ENCODE data around the gene CSTB. TPM values are rescaled to one million over a fixed set of nuclear protein-coding genes. Genes with fewer than 3 reads are reported as not detected.

CSTB gene
- total RNA-seq, 1 experiment from 2014 or later: 57.5 TPM

DNA sequence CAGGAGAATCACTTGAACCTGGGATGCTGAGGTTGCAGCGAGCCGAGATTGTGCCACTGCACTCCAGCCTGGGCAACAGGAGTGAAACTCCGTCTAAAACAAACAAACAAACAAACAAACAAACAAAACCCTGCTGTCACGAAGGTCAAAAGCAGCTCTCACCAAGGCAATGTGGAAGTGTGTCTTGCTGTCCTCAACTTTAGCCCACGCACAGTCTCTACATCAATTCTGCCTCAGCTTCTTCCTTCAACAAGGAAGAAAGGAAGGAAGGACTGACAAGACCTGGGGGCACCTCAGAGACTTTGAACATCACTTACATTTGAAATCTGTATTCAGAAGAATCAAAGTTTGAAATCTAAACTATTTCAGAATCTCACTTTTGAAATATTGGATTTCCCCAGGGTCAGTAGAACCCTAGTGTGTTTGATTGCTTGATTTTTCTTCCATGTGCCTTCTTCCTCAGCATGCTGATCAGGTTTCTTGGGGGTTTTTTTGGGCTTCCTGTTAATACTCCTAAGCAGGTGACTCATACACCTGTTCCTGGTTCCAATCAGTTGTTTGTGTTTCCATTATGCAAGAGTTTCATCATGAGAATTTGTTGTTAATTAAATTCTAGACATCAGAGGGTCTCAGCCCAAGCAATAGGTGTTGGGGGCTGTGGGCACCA lies 6.5 kb upstream of the CSTB start:
- H4K20me1 ChIP-seq (ENCODE audit: insufficient read depth): no peaks in the 10 kb centered on the region
- peaks cover 3 to 28% of the 10 kb centered on the region in 2 experiments; a peak in 2 of 4 replicates for H3K4me1 ChIP-seq (ENCODE audit: control insufficient read depth in 1 of 2, insufficient read depth in 2 of 2, low read length in 2 of 2)
- ChIA-PET CTCF (no interaction called here), RAD21 (ENCODE audit: low non-redundant PET in 1 of 2, low total read pairs in 2 of 2, uncharacterized antibody in 2 of 2, unreplicated experiment in 2 of 2) (no interaction called here), POLR2A (no interaction called here)
- no peak for TF ChIP-seq SP1 (IDR thresholded peaks at IDR 0.05; ENCODE audit: low read depth)
- no peak for TF ChIP-seq ZNF274 (IDR thresholded peaks at IDR 0.05; ENCODE audit: low read depth, low read length)
- no peak for TF ChIP-seq SRF (IDR thresholded peaks at IDR 0.05; ENCODE audit: low read depth)
- TF ChIP-seq EZH2phosphoT487 (IDR thresholded peaks at IDR 0.05; ENCODE audit: borderline replicate concordance): no peak
- no peak for TF ChIP-seq CTCF (IDR thresholded peaks at IDR 0.05 in 2 of 3, conservative IDR thresholded peaks at IDR 0.05 in 1 of 3; ENCODE audit: borderline replicate concordance in 1 of 3, insufficient read depth in 1 of 3, low read depth in 2 of 3, low read length in 2 of 3)
- no peak for TF ChIP-seq EZH2 (IDR thresholded peaks at IDR 0.05)
- no peak for TF ChIP-seq SIN3A (IDR thresholded peaks at IDR 0.05; ENCODE audit: low read depth)
- no peak for TF ChIP-seq ELF1 (IDR thresholded peaks at IDR 0.05; ENCODE audit: borderline replicate concordance, low read depth)
- TF ChIP-seq TCF7L2 (IDR thresholded peaks at IDR 0.05; ENCODE audit: borderline replicate concordance, extremely low read depth, insufficient read depth, insufficient read length): no peak
- TF ChIP-seq FOSL1 (IDR thresholded peaks at IDR 0.05; ENCODE audit: low read depth): no peak
- TF ChIP-seq ZFX (IDR thresholded peaks at IDR 0.05): no peak
- TF ChIP-seq JUND (IDR thresholded peaks at IDR 0.05): no peak
- no peaks in the 10 kb centered on the region for H3K27me3 ChIP-seq (ENCODE audit: insufficient read depth, low read length)
- no peak for ATAC-seq
- intact Hi-C loops (cut with micrococcal nuclease): no loop called here
- H3K9me3 ChIP-seq (ENCODE audit: control insufficient read depth in 1 of 2, insufficient read depth in 1 of 2, low read depth in 1 of 2, low read length in 2 of 2): no peaks in the 10 kb centered on the region
- no TSS peak for BruUV-seq (replicated peaks)
- H3K4me2 ChIP-seq (ENCODE audit: low read length): 0 out of 2 replicates have a peak overlapping the region, but pooled peaks have one; percentile 9
- H3K79me2 ChIP-seq (ENCODE audit: insufficient read depth, low read length): no peaks in the 10 kb centered on the region
- DNase-seq (ENCODE audit: low read depth, low spot score): peak; percentile 19
- no peak overlapping the region for H3K4me3 ChIP-seq (replicated peaks in 1 of 2; ENCODE audit: low read depth in 1 of 2, low read length in 2 of 2)
- H3K36me3 ChIP-seq (ENCODE audit: control insufficient read depth in 1 of 2, insufficient read depth in 2 of 2, low read length in 2 of 2): no peaks in the 10 kb centered on the region
- no peak overlapping the region for H3K27ac ChIP-seq (ENCODE audit: low read depth, low read length)
- H3K9ac ChIP-seq (ENCODE audit: low read length): no peak overlapping the region
- no peaks in the 10 kb centered on the region for H3K9me2 ChIP-seq (ENCODE audit: insufficient read depth)
- H2AFZ ChIP-seq (ENCODE audit: low read depth, low read length, poor library complexity, severe bottlenecking): no peak overlapping the region
